Retina (tissue), 1 donor: ENCODE results near the gene SLC49A3.
"Not testable (repeated sequence)": the region's sequence is repeated elsewhere in the genome, so short reads cannot be mapped to it uniquely, and the experiment has no call there.

Experiments
- DNase-seq: peaks from one replicate; pipeline ENCODE4 v3.0.0-alpha.2; 2016

SLC49A3 gene

DNA sequence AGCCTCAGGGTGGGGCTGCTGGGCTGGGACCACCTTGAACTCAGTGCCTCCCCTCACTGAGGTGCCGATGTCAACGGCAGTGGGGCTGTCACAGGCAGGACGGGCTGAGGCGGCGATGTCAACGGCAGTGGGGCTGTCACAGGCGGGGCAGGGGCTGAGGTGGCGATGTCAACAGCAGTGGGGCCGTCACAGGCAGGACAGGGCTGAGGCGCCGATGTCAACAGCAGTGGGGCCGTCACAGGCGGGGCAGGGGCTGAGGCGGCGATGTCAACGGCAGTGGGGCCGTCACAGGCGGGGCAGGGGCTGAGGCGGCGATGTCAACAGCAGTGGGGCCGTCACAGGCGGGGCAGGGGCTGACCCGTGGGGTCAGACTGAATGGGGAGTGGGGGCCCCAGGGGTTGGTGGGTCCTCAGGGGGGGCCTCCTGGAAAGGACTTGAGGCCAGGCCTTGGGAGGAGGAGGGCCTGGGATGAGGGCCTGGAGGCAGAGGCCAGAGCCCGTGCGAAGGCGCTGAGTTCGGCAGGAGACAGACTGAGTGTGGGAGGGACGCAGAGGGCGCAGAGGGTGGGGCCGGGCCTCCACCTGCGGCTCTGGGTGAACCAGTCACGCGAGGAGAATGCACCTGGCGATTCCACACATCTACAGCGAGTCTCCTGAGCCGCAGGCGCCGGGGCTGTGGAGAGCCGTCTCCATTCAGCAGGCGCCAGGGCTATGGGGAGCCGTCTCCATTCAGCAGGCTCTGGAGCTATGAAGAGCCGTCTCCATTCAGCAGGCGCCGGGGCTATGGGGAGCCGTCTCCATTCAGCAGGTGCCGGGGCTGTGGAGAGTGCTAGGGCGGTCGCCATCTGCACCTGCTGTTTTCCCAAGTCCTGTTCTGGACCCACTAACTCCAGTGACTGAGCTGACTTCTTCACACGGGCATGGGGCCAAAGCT is 37.7 kb downstream of the SLC49A3 start:
- peak; percentile 70 for DNase-seq

- no peak for DNase-seq
Measured at GRCh38 chr4:650461-650860, 38.5 kb downstream of the SLC49A3 start.

- DNase-seq, result peak; percentile 5
Measured at GRCh38 chr4:649751-650310, 39.1 kb downstream of the SLC49A3 start.

DNA sequence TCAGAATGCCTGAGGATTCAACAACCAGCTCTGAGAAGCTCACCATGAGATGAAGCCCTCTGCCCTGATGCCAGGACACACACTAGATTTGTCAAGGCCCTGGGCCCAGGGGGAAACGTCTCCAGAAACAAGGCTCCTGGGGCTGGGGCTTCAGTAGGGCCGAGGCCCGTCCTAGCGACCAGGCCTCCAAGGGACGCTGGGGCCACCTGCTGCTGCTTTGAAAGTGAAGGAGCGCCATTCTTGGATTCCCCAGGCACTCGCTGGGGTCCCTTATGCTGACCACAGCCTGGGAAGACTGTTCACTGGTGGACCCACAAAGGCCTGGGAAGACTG is 39.7 kb downstream of the SLC49A3 start:
- DNase-seq, result peak; percentile 2

DNA sequence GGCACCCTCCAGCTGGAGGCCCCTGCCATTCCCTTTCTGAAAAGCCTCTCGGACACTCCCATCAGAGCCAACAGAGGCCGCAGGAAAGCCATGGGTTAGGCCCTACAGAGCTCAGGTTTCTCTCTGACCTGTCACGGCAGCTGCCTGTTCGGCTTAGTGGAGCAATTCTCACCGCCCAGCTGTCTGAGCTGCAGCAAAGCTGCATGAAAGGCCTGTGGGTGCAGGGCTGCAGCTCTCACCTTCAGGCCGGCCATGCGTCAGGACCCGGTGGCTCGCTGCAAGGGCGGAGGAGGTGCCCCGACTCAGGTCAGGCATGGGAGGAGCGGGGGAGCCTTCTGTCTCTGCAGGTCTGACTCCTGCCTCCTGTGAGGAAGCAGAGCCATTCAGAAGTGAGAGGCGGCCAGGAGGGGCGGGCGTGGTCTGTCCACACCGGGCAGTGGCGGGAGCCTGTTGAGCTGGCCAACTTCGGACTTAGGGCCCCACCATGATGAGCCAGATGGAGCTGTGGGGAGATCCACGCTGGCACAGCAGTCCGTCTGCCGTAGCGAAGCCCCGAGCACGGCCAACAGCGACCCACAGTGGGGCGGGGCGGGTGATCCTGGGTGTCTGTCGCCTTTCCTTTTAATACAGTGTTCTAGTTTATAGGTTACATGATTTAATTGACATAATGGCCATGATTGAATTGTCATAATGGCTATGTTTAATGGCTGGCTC is 40.2 kb downstream of the SLC49A3 start:
- DNase-seq, result peak; percentile 19

DNA sequence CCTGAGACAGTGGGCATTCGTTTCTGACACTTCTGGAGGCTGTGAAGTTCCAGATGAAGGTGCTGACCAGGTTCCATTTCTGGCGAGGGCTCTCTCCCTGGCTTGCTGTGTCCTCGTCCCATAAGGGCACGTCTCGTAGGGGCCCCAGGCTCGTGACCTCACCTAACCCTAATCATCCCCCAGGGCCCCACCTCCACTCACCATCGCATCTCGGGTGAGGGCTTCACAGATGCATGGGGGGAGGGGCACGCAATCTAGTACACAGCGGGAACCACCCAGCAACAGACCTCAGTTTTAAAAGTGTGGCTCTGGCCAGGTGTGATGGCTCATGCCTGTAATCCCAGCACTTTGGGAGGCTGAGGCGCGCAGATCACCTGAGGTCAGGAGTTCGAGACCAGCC is 41.5 kb downstream of the SLC49A3 start:
- peak; percentile 2 for DNase-seq

GRCh38 chr4:646460-646859 is 42.5 kb downstream of the SLC49A3 start:
- peak; percentile 4 for DNase-seq

DNA sequence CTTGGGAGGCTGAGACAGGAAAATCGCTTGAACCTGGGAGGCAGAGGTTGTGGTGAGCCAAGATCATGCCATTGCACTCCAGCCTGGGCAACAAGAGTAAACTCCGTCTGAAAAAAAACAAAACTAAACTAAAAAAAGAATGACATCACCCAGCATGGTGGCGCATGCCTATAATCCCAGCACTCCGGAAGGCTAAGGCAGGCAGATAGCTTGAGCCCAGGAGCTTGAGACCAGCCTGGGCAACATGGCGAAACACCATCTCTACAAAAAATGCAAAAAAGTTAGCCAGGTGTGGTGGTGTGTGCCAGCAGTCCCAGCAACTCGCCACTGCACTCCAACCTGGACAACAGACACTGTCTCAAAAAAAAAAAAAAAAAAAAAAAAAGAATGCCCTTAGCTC is 46.6 kb downstream of the SLC49A3 start:
- DNase-seq, result not testable (repeated sequence)

- DNase-seq, result peak; percentile 78
Measured at GRCh38 chr4:637536-638280, 51.2 kb downstream of the SLC49A3 start.

DNA sequence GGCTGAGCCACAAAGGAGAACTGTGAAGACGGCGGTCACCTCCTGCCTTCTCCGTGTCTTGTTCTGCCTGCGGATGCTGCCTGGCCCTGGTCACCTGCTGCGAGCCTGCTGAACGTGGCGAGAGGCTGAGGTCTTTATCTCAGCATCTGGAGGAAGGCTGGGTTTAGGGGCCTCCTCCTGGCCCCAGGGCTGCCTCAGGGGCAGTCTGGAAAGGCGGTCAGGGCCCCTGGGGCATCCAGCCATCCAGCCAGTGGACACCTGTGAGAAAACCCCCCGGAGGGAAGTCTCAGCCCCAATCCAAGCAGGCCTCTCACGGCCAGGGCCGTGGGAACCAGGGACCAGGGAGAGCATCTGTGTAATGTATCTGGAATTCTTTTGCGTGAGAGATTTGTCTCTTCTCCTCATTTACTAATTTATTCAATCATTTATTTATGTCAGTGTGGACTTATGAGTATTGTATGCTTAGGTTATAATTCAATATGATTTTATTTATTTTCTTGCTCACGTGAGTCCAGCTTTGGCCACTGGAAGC is 52.3 kb downstream of the SLC49A3 start:
- DNase-seq, result peak; percentile 47

- DNase-seq, result no peak
Measured at GRCh38 chr4:635851-636627, 52.9 kb downstream of the SLC49A3 start.

- not testable (repeated sequence) for DNase-seq
Measured at GRCh38 chr4:635066-635835, 53.7 kb downstream of the SLC49A3 start.

DNA sequence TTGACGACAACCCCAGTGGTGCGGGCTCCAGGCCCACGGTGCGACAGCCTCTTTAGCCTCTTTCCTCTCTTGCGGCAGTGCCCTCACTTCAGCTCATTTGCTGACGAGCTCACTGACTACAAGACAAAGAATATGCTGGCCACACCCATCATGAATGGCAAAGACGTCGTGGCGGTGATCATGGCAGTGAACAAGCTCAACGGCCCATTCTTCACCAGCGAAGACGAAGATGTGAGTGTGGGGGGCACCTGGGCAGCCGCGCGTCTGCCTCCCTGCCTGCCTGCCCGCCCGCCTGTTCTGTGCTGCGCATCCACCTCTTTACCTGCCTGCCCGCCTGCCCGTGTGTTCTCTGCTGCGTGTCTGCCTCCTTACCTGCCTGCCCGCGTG is 54.4 kb downstream of the SLC49A3 start:
- no peak for DNase-seq

DNA sequence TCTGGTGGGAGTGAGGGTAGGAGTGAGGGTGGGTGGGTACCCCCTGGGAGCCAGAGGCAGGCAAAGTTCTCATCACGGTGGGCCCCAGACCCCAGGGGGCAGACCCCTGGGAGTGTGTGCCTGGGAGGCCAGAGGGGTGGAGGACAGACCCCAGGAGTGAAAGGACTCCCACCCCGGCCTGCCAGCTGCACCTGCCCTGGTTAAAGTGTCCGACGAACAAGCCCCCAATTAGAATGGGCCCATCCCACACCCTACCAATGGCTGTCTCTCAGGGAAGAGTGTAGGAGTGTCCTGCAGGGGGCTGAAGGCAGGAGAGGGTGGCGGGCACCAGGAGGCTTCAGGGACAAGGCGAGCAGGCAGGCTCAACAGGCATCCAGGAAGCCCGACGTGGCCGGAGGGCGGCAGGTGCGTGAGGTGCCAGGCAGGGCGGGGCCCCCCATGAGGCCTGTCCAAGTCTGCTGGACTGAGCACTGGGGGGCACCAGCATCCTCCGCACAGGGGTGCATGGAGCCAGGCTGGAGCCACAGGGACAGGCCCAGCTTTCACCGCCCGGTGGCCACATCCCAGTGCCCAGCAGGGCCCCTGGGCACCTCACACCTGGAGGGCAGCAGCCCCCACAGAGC is 54.9 kb downstream of the SLC49A3 start:
- DNase-seq, result no peak

GRCh38 chr4:633406-633805 is 55.5 kb downstream of the SLC49A3 start:
- DNase-seq, result no peak

DNA sequence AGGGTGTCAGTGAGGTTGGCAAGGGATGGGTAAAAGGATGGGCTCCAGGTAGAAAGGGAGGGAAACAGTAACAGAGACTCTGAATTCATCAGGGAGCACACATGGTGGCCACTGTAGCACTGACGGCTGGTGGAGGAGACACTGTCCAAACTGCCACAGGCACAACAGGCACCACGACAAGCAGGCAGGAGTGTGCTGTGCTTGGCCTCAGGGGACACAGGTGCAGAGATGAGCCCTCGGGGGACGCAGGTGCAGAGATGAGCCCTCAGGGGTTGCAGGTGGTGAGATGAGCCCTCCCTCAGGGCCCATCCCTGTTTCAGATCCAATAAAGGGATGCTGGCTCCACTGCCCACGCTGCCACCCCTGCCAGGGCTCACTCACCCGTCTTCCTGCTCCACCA is 56.0 kb downstream of the SLC49A3 start:
- DNase-seq, result no peak

GRCh38 chr4:632196-632790 is 56.7 kb downstream of the SLC49A3 start:
- no peak for DNase-seq
